Suprapubic skin (tissue), 4 donors: Measurements from ENCODE around the gene KCNK6.

Experiments
- EP300 ChIP-seq: sonication (generic); formaldehyde crosslinking; IDR thresholded peaks from one replicate; pipeline ENCODE4 v1.6.1; 2017; ENCODE audit warnings: antibody characterized with exemption
- POLR2A ChIP-seq, 2 donors: fragments of 450-650 bp; IDR thresholded peaks; one replicate each; pipeline ENCODE4 v1.6.1; 2017; ENCODE audit warnings: antibody characterized with exemption in 2 of 2, mild to moderate bottlenecking in 2 of 2, moderate library complexity in 2 of 2
- POLR2AphosphoS5 ChIP-seq, 3 donors: sonication (generic); formaldehyde crosslinking; IDR thresholded peaks; one replicate each; pipeline ENCODE4 v1.6.1; 2017; ENCODE audit warnings: antibody characterized with exemption in 3 of 3
- TF ChIP-seq, protein P1 (sequence below), 2 donors: fragments of 200-600 bp in 1 of 2; fragments of 450-650 bp in 1 of 2; sonication (generic) in 1 of 2; IDR thresholded peaks; one replicate each; pipeline ENCODE4 v1.5.1; 2016 to 2019; ENCODE audit warnings: antibody characterized with exemption in 2 of 2, mild to moderate bottlenecking in 1 of 2, moderate library complexity in 1 of 2

DNA sequence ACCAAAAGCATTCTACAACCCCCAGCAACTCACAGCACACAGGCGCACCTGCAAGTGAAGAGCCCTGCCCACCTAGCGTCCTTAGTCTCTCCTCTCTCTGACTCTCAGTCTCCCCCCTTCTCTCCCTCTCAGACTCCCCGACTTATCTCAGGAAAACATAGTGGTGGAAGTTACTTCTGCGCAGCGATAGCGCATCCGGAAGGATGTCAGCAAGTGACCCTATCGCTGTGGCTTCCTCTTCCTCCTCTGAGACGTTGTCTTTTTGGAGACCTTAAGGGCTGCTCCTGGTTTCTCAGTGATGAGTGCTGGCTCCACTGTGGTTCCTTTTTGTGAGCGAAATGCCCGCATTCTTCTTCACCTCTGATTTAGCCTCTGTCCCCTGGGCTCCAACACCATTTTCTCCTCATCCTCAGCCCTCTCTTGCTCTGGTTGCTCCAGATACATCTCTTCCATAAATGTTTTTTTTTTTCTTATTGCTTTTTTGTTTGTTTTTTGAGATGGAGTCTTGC lies 2.5 kb upstream of the KCNK6 start:
- no peak for TF ChIP-seq EP300
- TF ChIP-seq, protein P1, sequence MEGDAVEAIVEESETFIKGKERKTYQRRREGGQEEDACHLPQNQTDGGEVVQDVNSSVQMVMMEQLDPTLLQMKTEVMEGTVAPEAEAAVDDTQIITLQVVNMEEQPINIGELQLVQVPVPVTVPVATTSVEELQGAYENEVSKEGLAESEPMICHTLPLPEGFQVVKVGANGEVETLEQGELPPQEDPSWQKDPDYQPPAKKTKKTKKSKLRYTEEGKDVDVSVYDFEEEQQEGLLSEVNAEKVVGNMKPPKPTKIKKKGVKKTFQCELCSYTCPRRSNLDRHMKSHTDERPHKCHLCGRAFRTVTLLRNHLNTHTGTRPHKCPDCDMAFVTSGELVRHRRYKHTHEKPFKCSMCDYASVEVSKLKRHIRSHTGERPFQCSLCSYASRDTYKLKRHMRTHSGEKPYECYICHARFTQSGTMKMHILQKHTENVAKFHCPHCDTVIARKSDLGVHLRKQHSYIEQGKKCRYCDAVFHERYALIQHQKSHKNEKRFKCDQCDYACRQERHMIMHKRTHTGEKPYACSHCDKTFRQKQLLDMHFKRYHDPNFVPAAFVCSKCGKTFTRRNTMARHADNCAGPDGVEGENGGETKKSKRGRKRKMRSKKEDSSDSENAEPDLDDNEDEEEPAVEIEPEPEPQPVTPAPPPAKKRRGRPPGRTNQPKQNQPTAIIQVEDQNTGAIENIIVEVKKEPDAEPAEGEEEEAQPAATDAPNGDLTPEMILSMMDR (IDR thresholded peaks at IDR 0.05), result no peak
- TF ChIP-seq POLR2A (IDR thresholded peaks at IDR 0.05), result no peak
- TF ChIP-seq POLR2AphosphoS5 (IDR thresholded peaks at IDR 0.05), result no peak
